WTC11 (cell line): ENCODE results near the gene MRGPRF.

ENCODE experiments used
- ATF3 ChIP-seq: sonication (generic); formaldehyde crosslinking; conservative IDR thresholded peaks from 2 replicates; pipeline ENCODE4 v1.8.1; 2022; ENCODE audit warnings: mild to moderate bottlenecking, missing genetic modification reagents
- CTCF ChIP-seq: fragments of 200-600 bp; IDR thresholded peaks from 2 replicates; pipeline ENCODE4 v1.8.0; 2022; ENCODE audit warnings: antibody characterized with exemption
- JAZF1 ChIP-seq: fragments of 250-450 bp; sonication (Bioruptor Pico); IDR thresholded peaks from 2 replicates; pipeline ENCODE4 v1.9.0; 2021; ENCODE audit warnings: moderate library complexity, mild to moderate bottlenecking, inconsistent platforms
- JUN ChIP-seq: sonication (generic); formaldehyde crosslinking; IDR thresholded peaks from 2 replicates; pipeline ENCODE4 v1.8.0; 2023; ENCODE audit warnings: mild to moderate bottlenecking, missing genetic modification reagents
- KAT7 ChIP-seq: sonication (generic); formaldehyde crosslinking; IDR thresholded peaks from 2 replicates; pipeline ENCODE4 v1.8.1; 2023; ENCODE audit warnings: missing genetic modification reagents, mild to moderate bottlenecking, borderline replicate concordance

- TF ChIP-seq CTCF (no peak), KAT7 (no peak), JAZF1 (CRISPR knock-in tag) (no peak), ATF3 (CRISPR knock-in tag) (no peak), JUN (CRISPR knock-in tag) (no peak)
Measured at GRCh38 chr11:68961245-68961644, 51.8 kb downstream of the MRGPRF start.
